ENCODE measurements around the gene SERPINA1. TPM values are rescaled to one million over a fixed set of nuclear protein-coding genes. Genes with fewer than 3 reads are reported as not detected.

Gene SERPINA1
- total and polyA plus RNA-seq, 2 of the 13 experiments (the other 11 are each of a cell fraction or from before 2014, with no cell fraction given): 3,266 to 11,015 TPM

DNA sequence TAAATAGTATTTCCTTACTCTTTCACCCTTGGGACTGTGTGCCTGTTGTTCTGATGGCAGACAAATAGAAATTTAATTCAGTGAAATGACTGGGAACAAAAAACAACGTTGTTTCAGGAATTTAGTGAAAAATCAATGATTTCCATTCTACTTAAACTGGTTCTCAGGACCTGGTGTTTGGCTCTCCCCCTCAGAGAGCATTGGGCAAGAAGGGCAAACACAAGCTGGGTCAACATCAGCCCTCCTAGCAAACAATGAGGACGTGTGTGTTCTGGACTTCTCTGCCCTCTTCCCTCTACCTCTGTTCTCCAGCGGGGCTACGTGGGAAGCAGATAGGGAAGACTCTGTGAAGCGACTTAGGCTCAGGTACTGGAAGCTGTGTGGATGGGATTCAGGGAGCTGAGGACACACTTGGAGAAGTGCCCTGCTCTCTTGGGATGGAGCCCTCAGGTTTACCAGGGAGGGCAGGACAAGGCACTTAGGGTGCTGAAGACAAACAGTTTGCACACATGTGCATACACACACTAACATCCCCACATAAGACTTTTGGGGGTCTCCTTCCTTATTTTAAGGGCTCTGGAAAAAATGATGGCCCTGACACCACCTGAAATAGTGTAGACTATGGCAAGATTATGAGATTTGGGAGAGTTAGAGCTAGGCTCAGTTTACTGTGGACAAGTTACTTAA, 7.6 kb upstream of the SERPINA1 start (continued):
- TF ChIP-seq, protein P1, sequence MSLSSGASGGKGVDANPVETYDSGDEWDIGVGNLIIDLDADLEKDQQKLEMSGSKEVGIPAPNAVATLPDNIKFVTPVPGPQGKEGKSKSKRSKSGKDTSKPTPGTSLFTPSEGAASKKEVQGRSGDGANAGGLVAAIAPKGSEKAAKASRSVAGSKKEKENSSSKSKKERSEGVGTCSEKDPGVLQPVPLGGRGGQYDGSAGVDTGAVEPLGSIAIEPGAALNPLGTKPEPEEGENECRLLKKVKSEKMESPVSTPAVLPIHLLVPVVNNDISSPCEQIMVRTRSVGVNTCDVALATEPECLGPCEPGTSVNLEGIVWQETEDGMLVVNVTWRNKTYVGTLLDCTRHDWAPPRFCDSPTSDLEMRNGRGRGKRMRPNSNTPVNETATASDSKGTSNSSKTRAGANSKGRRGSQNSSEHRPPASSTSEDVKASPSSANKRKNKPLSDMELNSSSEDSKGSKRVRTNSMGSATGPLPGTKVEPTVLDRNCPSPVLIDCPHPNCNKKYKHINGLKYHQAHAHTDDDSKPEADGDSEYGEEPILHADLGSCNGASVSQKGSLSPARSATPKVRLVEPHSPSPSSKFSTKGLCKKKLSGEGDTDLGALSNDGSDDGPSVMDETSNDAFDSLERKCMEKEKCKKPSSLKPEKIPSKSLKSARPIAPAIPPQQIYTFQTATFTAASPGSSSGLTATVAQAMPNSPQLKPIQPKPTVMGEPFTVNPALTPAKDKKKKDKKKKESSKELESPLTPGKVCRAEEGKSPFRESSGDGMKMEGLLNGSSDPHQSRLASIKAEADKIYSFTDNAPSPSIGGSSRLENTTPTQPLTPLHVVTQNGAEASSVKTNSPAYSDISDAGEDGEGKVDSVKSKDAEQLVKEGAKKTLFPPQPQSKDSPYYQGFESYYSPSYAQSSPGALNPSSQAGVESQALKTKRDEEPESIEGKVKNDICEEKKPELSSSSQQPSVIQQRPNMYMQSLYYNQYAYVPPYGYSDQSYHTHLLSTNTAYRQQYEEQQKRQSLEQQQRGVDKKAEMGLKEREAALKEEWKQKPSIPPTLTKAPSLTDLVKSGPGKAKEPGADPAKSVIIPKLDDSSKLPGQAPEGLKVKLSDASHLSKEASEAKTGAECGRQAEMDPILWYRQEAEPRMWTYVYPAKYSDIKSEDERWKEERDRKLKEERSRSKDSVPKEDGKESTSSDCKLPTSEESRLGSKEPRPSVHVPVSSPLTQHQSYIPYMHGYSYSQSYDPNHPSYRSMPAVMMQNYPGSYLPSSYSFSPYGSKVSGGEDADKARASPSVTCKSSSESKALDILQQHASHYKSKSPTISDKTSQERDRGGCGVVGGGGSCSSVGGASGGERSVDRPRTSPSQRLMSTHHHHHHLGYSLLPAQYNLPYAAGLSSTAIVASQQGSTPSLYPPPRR (CRISPR knock-in tag; IDR thresholded peaks at IDR 0.05; ENCODE audit: borderline replicate concordance): peak; percentile 96
- TF ChIP-seq HIVEP1 (CRISPR knock-in tag; IDR thresholded peaks at IDR 0.05) (peak; percentile 68; the same call in 1 of the 2 replicates), ZNF747 (CRISPR knock-in tag; IDR thresholded peaks at IDR 0.05; ENCODE audit: borderline replicate concordance) (peak; percentile 73; the same call in 1 of the 2 replicates), ZZZ3 (CRISPR knock-in tag; IDR thresholded peaks at IDR 0.05; ENCODE audit: borderline replicate concordance) (no peak), ZNF816 (CRISPR knock-in tag; IDR thresholded peaks at IDR 0.05; ENCODE audit: borderline replicate concordance) (peak; percentile 48; the same call in 1 of the 2 replicates), ZNF777 (CRISPR knock-in tag; IDR thresholded peaks at IDR 0.05) (no peak), GATA4 (IDR thresholded peaks at IDR 0.05; ENCODE audit: borderline replicate concordance, low read depth) (peak; percentile 82; the same call in 1 of the 2 replicates), JUND (CRISPR knock-in tag; IDR thresholded peaks at IDR 0.05) (peak; percentile 23; the same call in 1 of the 2 replicates), POLR2G (IDR thresholded peaks at IDR 0.05; ENCODE audit: low read depth, low read length) (peak; percentile 56; the same call in 1 of the 2 replicates), ZNF850 (CRISPR knock-in tag; conservative IDR thresholded peaks at IDR 0.05) (no peak), ZNF292 (CRISPR knock-in tag; IDR thresholded peaks at IDR 0.05; ENCODE audit: borderline replicate concordance, low read depth) (peak; percentile 91; the same call in 1 of the 2 replicates), ZBTB7A (CRISPR knock-in tag; IDR thresholded peaks at IDR 0.05) (no peak), PAWR (CRISPR knock-in tag; IDR thresholded peaks at IDR 0.05; ENCODE audit: borderline replicate concordance) (no peak), ISX (CRISPR knock-in tag; conservative IDR thresholded peaks at IDR 0.05) (no peak), STAG1 (CRISPR knock-in tag; IDR thresholded peaks at IDR 0.05) (0 out of 2 replicates have a peak, but pooled peaks have one; percentile 12), SRSF9 (IDR thresholded peaks at IDR 0.05; ENCODE audit: borderline replicate concordance, insufficient read depth, low read depth, low read length, poor library complexity, severe bottlenecking) (no peak), PHF8 (CRISPR knock-in tag; IDR thresholded peaks at IDR 0.05) (no peak; the same call in 1 of the 2 replicates), ZNF136 (CRISPR knock-in tag; IDR thresholded peaks at IDR 0.05; ENCODE audit: low read depth) (peak; percentile 88; the same call in 1 of the 2 replicates)
